ENCODE data around the gene HLA-DRA. TPM values are rescaled to one million over a fixed set of nuclear protein-coding genes. Genes with fewer than 3 reads are reported as not detected.

HLA-DRA gene
- total and polyA plus RNA-seq, 2 of the 4 experiments (the other 2 are of a cell fraction): not detected

DNA sequence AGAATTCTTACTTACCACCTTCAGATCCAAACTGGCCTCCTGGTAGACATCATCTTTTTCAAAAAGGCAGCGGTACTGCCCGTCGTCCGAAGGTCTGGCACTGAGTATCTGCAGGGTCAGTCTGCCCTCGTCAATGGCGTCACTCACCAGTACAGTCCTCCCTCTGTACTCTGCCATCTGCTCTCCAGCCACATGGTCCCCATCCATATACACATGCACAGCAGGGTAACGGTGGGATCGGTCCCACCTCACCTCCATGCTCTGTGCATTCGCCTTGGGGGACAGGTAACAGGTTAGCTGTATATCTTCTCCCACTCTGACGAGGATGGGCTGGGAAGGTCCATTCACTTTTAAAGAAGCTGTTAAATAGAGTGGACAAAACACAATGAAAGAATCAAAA is 43.7 kb upstream of the HLA-DRA start:
- no peak overlapping the region for H3K9ac ChIP-seq (ENCODE audit: low read depth, low read length)
- BruUV-seq (replicated peaks): no TSS peak
- DNase-seq (no peak), ATAC-seq (ENCODE audit: low read depth) (no peak)
- dilution Hi-C loops (cut with HindIII; ENCODE audit: low sequenced_read_pairs, unreplicated experiment) (no loop called here), in situ Hi-C loops (cut with MboI; ENCODE audit: low sequenced_read_pairs) (no loop called here), intact Hi-C loops (cut with micrococcal nuclease) (no loop called here)
- no peak overlapping the region for H2BK15ac ChIP-seq (ENCODE audit: low read depth, low read length)
- H3K4me2 ChIP-seq (ENCODE audit: low read depth, low read length): no peak overlapping the region
- H3K36me3 ChIP-seq (ENCODE audit: control insufficient read depth, insufficient read depth, low read length): no peaks in the 10 kb centered on the region
- H3K4ac ChIP-seq (ENCODE audit: low read depth, low read length): no peak overlapping the region
- no peaks in the 10 kb centered on the region for H4K20me1 ChIP-seq (ENCODE audit: insufficient read depth, low read length)
- no peak overlapping the region for H2BK120ac ChIP-seq (ENCODE audit: low read depth, low read length)
- TF ChIP-seq POLR2A (IDR thresholded peaks at IDR 0.05; ENCODE audit: low read depth, low read length) (no peak), RFX5 (IDR thresholded peaks at IDR 0.05; ENCODE audit: low read depth, low read length) (no peak), MXI1 (IDR thresholded peaks at IDR 0.05; ENCODE audit: borderline replicate concordance, low read depth, low read length) (no peak), MAZ (IDR thresholded peaks at IDR 0.05; ENCODE audit: borderline replicate concordance, low read depth, low read length) (no peak), SMC3 (IDR thresholded peaks at IDR 0.05; ENCODE audit: low read depth, low read length) (no peak), RAD21 (IDR thresholded peaks at IDR 0.05; ENCODE audit: low read length) (no peak), CHD1 (IDR thresholded peaks at IDR 0.05; ENCODE audit: low read depth, low read length) (no peak), NFE2L2 (IDR thresholded peaks at IDR 0.05; ENCODE audit: low read depth, low read length) (no peak)
- TF ChIP-seq, protein P1, sequence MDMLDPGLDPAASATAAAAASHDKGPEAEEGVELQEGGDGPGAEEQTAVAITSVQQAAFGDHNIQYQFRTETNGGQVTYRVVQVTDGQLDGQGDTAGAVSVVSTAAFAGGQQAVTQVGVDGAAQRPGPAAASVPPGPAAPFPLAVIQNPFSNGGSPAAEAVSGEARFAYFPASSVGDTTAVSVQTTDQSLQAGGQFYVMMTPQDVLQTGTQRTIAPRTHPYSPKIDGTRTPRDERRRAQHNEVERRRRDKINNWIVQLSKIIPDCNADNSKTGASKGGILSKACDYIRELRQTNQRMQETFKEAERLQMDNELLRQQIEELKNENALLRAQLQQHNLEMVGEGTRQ (IDR thresholded peaks at IDR 0.05; ENCODE audit: low read depth, low read length): no peak
- H3K27ac ChIP-seq (ENCODE audit: insufficient read depth, low read length): no peak overlapping the region
- no peak overlapping the region for H2BK20ac ChIP-seq (ENCODE audit: low read depth, low read length)
- ChIA-PET CTCF (no interaction called here), POLR2A (ENCODE audit: unreplicated experiment) (no interaction called here)
- no peak overlapping the region for H2AK9ac ChIP-seq (replicated peaks; ENCODE audit: low read depth, low read length, poor library complexity)
- H3K14ac ChIP-seq (replicated peaks; ENCODE audit: low read depth, low read length): no peak overlapping the region
- no peak overlapping the region for H3K56ac ChIP-seq (ENCODE audit: extremely low read depth, insufficient read depth, low read length)
- 100% methylated on average over 2 of the region's 10 CpGs; no CpG with 5 or more reads in 1 of the 2 experiments for WGBS, 2 experiments (ENCODE audit: extremely low coverage in 2 of 2, insufficient read length in 1 of 2)
- H3K23ac ChIP-seq (ENCODE audit: low read depth, low read length): no peak overlapping the region
- H3K4me1 ChIP-seq (ENCODE audit: control insufficient read depth, insufficient read depth, low read length): no peaks in the 10 kb centered on the region
- no peak overlapping the region for H4K91ac ChIP-seq (ENCODE audit: insufficient read depth, low read depth, low read length)
- H3K4me3 ChIP-seq (ENCODE audit: insufficient read depth, low read depth, low read length): no peak overlapping the region
- H4K5ac ChIP-seq (ENCODE audit: low read depth, low read length): no peak overlapping the region
- H3K9me3 ChIP-seq (ENCODE audit: control insufficient read depth, insufficient read depth, low read length): no peaks in the 10 kb centered on the region
- peaks cover 2% of the 10 kb centered on the region for H3K27me3 ChIP-seq (ENCODE audit: control insufficient read depth, insufficient read depth, low read length)
- H3K9me1 ChIP-seq (ENCODE audit: insufficient read depth, low read length): no peaks in the 10 kb centered on the region
- no peak overlapping the region for H2AFZ ChIP-seq (replicated peaks; ENCODE audit: low read length, poor library complexity)
- no peak overlapping the region for H2AK5ac ChIP-seq (ENCODE audit: low read depth, low read length)
- H3K18ac ChIP-seq (ENCODE audit: low read depth, low read length): no peak overlapping the region
- no peak overlapping the region for H2BK5ac ChIP-seq (ENCODE audit: low read depth, low read length, poor library complexity, severe bottlenecking)
- H3K79me1 ChIP-seq (ENCODE audit: low read depth in 1 of 2, low read length in 2 of 2): no peaks in the 10 kb centered on the region
- no peak overlapping the region for H4K8ac ChIP-seq (ENCODE audit: low read depth in 2 of 2, low read length in 2 of 2)
